Iris pigment epithelial cell (primary cell): ENCODE measurements around the gene HIVEP3.

ENCODE experiments used
- DNase-seq: peaks from one replicate; pipeline ENCODE4 v3.0.0-alpha.2; 2011; ENCODE audit warnings: low read depth

The HIVEP3 gene

DNA sequence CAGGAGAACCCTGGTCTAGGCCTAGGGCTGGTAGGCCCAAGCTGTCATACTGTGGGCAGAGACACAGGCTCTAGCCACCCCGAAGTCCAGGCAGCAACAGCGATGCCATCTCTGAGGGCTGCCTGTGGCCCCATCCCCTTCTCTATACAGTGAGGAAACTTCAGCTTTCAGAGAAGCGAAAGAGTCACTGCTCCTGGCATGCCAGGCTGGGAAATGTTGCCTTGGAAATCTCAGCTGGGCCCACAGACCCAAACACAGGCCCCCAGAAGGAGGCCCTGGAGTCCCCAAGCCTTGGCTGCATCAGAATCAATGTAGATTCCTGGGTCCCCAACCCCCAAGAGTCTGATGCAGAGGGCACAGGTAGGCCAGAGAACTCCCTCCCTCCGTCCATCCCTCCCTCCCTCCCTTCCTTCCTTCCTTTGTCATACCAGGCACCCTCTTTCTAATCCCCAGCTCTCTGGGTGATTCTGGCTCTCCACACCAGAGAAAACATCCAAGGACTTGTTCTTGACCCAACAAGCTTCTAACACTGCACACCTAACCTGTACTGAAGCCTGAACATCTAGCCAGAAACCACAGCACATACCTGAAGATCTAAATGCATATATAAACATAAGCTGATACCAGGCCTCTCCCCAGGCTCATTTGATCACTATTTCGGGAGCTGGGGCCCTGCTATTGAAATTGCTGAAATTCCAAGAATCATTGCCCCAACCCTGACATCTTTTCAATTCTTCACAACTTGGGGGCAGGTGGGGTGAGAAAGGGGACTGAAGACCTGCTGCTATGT, 291.0 kb downstream of the HIVEP3 start:
- no peak for DNase-seq

DNA sequence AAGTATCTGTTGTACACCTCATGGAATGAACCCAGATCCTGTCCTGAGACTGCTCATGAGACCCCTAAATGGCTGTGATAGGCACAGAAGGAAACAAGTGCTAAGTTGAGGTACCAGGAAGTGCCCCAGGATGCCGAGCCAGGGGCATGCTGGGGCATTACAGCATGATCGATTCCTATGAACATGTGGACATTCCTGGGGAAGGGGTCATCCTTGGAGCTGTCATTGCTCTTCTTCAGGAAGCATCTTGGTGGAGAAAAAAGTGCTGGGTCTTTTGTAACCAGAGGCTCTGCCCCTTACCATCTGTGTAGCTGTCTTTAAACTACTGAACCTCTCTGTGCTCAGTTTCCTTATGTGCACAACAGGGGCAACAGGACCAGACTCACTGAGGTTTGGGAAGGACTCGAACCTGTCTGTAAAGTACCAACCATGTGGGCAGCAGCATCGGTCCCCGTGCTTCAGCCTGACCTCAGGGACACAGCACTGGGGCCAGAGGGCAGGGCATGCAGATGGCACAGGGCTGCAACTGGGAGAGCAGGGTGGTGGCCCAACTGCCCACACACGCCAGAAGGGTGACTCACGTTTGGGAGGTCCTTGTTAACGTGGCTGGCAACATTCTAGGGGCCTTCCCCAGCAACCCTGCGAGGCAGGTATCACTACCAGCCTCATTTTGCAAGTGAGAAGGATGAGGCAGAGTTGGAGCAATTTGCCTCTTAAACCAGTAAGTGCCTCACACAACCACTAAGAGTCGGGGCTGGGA, 291.9 kb downstream of the HIVEP3 start:
- DNase-seq: no peak

DNA sequence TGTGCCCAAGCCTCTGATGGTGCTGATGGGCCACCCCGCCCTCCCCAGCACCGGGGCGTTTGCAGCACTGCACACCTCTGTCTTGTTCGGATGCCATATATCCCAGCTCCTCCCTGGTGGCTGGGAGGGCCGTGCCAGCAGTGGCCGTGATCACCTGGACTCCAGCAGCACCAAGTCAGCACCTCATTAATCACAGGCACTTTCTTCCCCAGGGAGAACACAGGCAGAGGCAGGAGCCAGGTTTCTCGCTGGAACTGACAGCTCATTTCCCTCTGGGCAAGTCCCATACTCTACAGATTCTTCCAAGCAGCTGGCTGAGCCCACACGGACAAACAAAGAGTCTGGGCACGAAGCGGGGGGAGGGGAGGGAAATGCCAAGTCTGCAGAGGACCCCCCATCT, 292.6 kb downstream of the HIVEP3 start:
- DNase-seq: no peak

DNA sequence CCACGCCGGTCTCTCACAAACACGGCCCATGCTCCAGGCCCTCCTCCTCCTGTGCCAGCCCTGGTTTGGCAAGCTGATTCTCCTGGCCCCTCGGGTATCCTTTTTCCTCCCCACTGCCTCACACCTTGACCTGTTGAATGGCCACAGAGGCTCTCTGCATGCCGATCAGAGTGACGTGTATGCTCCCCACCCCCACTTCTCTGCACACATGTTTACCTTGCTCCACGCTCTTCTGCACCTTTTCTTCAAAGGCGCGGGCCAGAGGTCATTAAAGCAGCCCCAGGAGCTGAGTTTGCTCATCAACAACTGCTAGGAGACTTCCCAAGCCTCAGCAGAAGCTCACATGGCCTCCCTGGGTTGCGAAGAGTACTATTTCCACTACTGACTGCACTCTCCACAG, 295.0 kb downstream of the HIVEP3 start:
- DNase-seq: no peak

DNA sequence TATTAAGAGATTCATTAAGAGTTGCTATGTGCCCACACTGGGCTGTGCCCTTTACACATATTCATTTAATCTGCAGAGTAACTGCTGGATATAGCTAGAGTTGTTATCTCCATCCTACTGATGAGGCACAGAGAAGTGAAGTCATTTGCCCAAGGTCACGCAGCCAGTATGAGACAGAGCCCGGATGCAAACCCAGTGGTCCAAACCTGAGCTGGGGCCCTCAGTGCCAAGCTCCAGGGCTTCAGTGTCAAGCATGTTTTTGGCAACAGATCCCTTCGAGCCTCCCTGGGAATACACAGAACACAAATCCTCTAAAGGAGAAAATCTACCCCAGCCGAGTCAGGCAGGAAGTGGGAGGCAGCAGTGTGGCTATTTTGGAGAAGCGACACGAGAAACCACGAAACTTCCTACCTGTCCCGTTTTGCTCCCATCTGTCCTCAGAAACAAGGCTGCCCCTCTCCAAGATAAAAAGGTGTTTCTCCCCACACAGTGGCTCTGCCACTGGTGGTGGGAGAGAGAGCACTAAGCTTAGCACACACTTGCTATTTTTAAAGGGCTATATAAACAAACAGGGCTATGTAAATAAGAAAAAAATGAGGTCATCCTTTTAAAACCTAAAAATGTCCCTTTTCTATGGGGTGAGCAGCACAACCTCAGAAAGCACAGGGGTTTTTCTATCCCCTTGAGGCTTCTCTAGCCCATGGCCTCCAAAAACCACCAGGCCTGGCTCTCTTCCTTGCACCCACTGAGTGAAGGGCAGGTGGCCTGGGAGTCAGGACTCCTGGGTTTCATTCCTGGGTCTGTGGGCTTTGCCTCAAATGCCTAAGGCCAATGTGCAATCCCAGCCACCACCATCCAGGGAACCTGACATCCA, 295.6 kb downstream of the HIVEP3 start:
- DNase-seq: peak; percentile 29

DNA sequence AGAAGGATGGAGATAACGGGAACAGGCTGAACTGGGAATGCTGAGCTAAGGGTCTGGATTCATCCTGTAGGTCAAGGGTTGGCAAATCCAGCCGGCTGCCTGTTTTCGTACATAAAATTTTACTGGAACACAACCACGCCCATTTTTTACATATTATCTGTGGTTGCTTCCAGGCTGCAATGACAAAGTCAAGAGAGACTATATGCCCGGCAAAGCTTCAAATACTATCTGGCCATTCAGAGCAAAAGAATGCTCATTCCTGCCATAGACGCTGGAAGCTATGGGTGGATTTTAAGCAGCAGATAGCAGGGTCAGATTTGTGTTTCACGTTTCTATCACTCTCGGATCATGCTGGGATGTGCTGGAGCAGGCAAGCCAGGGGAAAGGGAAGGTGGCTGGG, 296.3 kb downstream of the HIVEP3 start:
- peak; percentile 35 for DNase-seq

DNA sequence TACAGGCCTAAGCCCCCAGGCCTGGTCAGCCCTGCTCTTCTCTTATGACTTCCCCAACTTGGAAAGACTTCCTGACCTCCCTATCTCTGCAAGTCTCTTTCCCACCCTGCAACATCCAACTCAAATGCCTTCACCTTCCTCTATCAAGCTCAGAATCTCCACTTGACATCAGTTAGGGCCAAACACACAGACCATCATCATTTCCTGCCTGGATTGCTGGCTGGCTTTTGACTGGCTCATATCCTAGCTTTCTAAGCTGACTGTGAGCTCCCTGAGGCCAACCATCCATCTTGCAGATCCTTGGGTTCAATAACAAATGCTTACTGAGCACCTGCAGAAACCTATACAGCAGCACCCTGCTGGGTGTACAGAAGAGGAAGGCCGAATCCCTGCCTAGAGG, 296.9 kb downstream of the HIVEP3 start:
- no peak for DNase-seq

DNA sequence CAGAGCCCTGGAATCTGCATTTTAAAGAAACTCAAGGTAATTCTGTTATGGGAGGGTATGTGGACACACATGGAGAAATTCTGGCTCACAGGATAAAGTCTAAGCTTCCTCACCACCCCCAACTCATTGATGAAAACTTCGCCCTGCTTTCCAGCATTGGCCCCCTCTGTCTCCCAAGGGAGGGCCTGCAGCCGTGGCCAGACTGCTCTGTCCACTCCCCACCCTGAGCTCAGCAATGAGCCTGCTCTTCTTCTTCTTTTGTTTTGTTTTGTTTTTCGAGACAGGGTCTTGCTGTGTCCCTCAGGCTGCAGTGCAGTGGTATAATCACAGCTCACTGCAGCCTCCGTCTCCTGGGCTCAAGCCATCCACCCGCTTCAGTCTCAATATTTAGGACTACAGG, 297.5 kb downstream of the HIVEP3 start:
- no peak for DNase-seq

DNA sequence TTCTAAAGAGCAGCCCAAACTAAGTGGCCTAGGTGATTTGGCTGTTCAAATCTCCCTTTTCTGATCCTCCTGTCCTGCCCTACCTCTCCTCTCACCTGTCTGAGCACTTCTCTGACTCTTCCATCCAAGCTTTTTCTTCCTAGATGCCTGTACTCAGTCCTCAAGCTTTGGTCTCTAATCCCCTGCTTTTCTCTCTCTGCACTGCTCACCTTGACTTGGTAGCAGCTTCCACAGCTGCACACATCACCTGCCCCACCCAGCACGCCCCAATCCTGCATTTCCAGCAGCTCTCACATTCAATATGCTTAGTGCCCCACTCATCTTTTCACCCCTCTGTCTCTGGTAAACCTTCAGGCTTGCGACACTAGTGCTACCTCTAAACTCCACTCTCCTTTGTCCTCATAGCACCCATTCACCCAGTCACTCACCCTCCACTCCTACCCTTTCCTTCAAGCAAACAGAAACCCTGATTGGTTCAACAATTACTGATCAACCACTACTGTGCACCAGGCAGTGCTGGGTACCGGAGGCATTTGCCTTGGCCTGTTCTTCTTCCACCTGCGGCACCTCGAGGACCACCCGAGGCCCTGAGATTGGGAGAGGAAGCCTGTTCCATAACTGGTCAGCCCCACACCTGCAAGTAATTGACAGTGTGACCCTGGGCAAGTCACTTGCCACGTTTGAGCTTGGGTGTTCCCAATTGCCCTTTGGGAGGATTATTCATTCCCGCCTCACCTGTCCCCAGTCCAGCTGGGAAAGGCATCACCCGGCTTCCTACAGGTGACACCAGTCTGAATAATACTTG, 298.2 kb downstream of the HIVEP3 start:
- no peak for DNase-seq

DNA sequence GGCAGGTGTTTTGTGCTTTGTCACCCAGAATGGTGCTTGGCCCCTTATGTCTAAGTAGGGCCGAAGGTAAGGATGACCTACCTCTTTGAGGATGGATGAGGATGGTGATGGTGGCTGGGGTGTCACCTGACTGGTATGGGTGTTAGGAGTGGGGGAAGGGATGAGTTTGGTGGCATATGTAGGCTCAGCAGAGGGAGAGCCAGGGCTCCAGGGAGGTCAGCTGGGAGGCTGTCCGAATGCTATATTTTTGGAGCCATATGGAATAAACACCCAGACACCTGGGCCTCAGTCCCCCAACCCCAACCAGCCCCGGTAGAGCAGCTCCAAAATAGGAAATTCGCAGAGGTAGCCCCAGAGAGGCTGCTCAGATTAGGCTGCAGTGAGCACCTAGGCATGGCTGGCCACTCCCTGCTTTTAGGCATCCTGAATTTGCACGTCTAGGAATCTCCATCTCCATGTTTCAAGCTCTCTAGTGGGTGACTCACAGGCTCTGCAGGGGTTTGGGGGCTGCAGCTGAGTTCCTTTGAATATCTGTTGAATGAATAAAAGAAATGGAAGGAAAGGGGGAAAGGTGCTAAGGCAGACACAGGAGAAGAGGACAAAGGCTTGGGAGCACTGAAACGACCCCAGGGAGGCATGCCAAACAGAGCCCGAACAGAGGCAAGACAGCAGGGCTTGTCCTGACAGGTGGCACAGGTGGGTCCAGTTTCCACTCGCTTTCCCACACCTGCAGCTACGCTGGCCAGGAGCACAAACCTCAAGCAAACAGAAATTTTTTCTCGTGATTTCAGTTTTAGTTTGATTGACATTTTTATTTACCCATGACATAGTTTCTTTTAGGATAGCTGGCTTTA, 299.0 kb downstream of the HIVEP3 start:
- DNase-seq: no peak

DNA sequence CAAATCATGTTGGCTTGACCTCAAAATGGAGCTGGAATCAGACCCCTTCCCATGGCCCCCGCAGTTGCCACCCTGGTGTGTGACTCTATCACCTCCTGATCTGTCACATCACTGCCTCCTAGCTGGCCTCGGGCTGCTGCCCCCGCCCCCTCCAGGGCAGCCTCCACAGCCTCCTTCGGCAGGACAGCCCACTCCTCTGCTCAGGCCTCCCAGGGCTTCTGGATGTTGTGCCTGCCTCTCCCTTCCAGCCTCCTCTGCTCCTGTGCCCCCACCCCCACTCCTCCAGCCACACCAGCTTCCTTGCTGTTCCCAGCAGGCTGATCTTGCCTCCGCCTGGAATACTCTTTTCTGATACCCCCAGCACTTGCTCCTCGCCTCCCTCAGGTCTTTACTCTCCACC, 299.9 kb downstream of the HIVEP3 start:
- DNase-seq: no peak

DNA sequence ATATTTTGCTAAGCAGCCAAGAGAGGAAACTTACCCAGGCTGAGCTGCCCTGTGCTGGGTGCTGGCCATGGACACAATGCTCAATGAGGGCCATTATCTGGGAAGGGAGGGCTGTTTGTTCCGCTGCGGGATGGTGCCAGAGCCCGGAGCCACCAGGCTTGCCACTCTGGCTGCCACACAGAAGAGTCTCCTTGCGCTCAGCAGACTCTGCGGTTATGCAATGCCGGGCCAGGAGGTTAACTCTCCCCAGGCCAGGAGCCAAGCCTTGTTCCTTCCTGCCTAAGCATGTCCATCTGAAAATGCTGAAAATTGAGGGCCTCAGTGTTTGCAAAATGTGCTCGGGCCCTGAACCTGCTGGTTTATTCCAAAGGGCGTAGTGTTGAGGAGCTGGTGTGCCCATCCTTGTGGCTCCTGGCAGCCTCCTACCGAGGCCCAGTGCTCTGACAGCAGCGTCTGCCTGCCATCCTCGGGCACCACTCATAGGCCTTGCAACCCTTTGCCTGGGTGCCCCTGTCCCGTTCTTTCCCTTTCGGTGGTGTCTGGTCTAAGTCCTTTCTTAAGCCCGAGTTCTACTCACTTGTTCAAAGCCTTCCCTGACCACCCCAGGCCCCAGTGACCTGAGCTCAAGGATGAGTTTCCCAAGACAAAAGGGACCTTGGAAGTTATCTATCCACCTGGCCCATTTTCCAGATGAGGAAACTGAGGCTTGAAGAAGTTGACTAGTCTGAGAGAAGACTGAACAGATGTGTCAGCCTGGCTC, 300.5 kb downstream of the HIVEP3 start:
- DNase-seq: peak; percentile 79

DNA sequence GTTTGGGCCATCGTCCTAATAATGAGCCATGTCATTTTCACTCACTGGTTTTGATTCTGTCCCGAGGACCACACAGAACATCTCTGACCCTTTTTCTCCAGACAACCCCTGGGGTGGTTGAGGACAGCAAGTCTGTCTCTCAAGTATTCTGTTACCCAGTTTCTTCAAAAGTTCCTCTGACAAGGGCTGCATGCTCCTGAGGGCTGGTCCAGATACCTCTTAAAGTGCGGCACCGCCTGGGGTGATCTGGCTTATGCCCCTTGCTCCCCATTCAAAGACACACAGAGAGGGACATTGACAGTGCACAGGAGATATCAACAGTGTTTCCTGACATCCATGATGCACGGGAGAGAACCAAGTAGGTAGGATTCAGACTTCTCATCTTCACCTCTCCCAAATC, 301.4 kb downstream of the HIVEP3 start:
- DNase-seq: no peak

DNA sequence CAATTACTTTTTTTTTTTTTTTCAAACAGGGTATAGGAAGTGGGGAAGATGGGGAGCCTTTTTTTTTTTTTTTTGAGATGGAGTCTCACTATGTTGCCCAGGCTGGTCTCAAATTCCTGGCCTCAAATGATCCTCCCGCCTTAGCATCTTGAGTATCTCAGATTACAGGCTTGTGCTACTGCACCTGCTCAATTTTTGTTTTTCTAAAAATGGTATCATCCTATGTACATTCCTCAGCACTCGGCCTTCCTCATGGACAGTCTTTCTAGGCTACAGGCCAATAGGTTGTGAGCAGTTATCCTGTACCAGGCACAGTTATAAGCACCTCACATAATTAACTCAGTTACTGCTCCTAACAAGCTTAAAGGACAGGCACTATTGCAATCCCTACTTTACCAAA, 302.2 kb downstream of the HIVEP3 start:
- no peak for DNase-seq

DNA sequence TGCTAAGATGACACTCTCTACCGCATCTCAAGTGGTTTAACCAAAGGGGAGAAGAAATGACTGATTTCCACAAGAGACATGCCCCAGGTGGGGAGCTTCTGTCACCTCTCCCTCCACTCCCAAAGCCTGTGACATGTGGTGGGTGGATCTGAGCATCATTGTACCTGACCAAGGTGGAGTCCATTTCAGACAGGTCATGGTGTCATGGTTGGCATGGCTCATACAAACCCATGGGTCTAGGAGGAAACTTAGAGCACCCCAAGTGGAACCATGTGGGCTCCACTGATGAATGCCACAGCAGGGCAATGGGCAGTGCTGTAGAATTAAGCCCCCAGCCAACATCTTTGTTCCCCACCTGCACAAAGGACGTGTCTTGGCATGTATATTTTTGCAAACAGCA, 302.7 kb downstream of the HIVEP3 start:
- DNase-seq: no peak

DNA sequence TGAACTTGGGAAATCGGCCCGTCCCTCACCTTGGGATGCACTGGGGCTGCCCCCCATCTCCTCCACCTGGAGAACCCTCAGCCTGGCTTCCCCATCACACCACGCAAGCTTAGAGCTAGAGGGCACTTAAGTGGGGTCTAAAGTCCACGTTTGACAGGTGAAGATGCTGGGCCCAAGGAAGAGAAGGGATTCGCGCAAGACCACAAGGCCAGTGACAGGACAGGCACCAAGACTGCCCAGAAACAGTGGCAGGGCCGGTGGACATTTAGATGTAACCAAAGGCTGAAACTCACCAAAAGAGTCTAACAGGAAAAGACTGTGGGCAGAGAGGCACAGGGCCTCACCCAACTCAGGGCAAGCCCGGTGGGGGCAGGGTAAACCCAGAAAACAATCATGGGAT, 303.4 kb downstream of the HIVEP3 start:
- DNase-seq: no peak

DNA sequence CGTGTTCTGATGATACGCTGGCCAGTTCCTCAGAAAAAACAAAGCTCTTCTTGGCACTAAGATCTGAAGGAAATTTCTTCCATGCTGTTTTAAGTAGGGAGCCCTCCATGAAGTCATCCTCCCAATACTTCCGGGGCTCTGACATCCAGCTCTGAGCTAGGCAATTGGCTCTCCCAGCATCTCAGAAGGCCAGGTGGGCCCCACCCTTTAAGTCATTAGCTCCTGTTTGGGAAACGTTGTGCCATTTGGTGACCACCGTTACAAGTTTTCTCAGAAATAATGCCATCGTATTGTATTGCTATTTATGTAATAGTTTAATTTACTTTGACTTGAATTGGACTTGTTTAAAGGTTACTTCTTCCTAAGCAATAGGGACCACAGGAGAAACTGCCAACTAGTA, 303.9 kb downstream of the HIVEP3 start:
- no peak for DNase-seq

DNA sequence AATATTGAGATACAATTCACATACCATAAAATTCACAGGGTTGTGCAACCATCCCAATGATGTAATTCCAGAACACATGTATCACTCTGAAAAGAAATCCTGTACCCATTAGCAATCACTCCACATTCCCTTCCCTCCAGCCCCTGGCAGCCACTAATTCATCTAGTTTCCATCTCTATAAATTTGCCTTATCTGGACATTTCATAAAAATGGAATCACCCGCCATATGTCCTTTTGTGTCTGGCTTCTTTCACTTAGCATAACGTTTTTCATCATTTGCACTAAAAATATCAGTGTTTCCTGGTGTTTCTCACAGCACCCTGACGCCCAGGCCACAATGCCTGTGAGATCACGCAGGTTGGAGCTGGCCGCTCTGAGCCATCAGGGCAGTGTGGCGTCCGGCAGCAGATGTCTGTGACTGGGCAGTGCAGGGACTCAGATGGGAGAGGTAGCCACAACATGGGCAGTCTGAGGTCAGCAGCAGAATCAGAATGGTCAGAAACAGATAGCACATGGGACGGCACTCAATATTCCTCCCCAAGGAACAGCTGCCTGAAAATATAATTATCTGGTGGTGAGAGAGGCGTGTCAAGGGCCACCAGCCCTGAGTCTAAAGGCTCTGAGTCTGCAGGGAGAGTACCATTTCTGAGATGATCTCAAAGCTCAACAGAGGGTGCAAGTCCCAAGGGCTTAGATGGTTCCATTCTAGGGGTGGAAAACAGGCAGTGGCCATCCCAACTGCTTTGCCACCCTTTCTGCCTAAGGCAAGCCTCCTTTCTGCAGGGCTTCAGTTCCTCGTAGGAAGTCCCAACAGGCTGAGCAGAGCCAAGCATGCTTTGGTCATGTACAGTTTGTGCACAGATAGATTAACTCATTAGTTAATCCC, 304.8 kb downstream of the HIVEP3 start:
- peak; percentile 86 for DNase-seq

DNA sequence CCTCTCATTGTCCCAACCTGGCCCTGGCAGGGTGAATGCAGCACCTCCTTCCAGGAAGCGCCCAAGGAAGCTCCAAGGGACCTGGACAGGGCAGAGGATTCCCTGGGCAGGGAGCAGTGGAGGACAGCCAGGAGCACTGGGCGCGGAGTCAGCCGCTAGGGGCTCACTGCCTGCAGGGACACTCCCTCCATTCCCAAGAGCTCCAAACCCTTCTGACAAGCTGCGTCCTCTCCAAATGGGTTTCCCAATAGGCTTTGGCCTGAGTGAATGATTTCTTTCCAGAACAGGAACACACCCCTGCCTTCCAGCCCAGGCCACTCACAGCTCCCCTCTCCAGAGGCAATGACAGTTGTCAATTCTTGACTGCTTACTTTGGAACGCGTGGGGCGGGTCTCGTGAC, 305.8 kb downstream of the HIVEP3 start:
- DNase-seq: no peak
